Right lung (tissue), 5 donors: Measurements from ENCODE around the gene ZNF219. TPM values are rescaled to one million over a fixed set of nuclear protein-coding genes. Genes with fewer than 3 reads are reported as not detected.

ENCODE experiments used
- DNase-seq, 2 donors: peaks; one replicate each; pipeline ENCODE4 v3.0.0-alpha.2; 2013
- polyA plus RNA-seq, 5 donors: library from polyadenylated mRNA; unstranded; fragments of 120-200 nt; gene quantifications; one replicate each; pipeline versions ENCODE4 v1.2.1 to v1.2.3, GENCODE V29; 2013; ENCODE audit warnings: inconsistent platforms in 1 of 5, low replicate concordance in 1 of 5; ENCODE audit not compliant: insufficient read length in 5 of 5, insufficient read depth in 1 of 5

Gene ZNF219
- polyA plus RNA-seq, 5 donors = 28.2 to 49.2 (median 34.2) TPM

DNA sequence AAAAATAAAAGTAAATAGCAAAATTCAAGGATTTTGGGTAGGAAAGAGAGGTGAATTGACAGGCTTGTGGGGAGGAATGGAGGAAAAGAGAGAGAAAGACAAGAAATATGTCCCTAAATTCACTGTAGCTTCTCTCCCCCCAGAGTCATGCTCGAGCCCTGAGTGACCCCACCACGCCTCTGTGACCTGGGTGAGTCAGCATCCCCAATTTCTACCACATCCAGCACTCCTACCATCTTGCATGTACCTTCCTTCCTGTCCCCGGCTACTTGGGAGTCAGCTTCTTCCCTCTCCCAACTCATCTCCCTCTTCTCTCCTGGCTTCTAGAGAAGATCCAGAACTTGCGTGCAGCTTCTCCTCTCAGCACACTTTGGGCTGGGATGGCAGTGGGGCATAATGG is 9.8 kb downstream of the ZNF219 start:
- DNase-seq = no peak

DNA sequence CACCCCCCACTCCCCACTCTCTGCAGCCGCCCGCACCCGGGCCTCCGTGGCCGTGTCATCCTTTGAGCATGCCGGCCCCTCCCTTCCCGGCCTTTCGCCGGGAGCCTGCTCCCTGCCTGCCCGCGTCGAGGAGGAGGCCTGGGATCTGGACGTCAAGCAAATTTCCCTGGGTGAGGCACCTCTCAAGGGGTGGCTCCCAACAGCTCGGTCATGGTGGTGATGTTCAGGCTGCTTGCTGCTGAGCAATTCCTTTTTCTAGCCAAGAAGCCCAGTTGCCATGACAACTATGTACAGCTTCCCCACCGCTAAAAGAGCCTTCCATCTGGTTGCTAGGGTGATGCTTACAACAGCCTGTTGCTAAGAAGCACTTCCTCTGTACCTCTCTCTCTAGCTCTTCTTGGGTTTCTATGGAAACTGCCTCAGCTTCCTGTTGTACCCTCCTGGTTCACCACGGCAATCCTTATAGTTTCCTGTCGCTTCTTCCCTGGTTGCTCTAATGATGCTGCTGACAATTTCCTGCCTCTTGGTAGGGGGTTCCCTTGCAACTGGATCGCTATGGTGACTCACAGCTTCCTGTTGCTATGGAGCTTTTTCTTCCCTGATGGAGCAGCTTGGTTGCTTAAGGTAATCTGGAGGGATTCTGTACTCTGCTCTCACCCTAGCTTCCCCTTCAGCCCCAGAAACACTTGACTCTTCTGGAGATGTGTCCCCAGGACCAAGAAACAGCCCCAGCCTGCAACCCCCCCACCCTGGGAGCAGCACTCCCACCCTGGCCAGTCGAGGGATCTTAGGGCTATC is 11.0 kb downstream of the ZNF219 start:
- DNase-seq = no peak

DNA sequence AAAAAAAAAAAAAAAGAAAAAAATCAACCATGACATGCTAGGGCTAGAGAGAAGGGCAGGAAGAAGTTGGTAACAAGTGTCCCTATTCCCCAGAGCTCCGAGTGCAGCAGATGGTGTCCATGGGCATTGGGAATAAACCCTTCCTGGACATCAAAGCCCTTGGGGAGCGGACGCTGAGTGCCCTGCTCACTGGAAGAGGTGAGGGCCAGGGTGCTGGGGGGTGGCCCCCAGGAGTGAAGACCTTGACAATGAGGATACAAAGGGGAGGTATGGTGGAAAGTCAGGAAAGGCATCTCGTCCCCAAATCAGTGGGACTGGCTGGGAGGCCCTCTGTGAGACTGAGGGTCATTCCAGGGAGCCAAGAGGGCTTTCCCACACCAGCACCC is 11.6 kb downstream of the ZNF219 start:
- DNase-seq = no peak

DNA sequence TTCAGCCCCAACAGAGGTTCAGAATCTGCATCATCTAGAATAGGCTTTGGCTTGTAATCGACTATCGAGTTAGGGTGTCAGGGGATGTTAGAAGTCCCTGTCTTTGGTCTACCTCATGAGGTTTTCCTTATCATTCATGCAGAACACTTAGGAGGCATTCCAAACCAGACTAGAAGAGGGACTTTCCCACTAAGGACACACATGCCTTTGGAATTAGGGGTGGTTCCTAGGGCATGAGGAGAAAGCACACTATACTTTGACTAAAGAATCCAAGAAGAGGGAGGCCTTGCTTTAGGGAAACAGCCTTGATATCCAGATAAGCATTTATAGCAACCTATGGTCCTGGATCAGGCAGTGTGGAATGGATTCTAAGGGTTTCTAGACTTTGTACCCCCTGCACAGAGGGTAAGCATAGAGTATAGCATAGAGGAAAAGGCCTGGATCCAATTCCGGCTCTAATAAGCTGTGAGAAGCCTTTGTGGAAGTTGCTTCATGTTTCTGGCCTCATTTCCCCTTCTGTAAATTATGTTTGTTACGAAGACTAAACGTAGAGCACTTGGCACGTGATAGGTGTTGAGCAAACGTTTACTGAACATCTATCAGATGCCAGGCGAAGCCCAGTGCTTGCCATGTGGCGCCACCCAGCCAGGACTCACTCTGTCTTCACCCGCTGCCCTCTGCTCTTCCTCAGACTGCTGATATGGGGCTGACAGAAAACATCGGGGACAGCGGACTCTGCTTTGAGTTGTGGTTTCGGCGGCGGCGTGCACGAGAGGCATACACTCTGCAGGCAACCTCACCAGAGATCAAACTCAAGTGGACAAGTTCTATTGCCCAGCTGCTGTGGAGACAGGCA is 13.2 kb downstream of the ZNF219 start:
- DNase-seq = no peak

DNA sequence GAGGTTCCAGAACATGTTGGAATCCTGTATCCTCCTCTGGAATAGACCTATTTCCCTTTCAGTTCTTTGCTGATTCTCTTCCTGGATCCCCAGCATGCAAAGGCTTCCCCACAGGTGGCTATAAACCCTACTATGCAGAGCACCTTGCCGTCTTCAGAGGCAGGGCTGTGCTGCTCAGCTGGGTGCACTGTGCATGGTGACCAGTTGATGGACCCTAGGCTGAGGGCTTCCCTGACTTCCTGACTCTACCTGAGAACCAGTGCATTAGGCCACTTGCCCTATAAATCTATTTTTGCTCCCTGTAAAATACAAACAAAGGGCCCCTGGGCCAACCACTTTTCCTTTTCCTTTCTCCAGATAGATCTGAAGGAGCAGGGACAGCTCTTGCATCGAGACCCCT is 14.1 kb downstream of the ZNF219 start:
- DNase-seq = no peak

DNA sequence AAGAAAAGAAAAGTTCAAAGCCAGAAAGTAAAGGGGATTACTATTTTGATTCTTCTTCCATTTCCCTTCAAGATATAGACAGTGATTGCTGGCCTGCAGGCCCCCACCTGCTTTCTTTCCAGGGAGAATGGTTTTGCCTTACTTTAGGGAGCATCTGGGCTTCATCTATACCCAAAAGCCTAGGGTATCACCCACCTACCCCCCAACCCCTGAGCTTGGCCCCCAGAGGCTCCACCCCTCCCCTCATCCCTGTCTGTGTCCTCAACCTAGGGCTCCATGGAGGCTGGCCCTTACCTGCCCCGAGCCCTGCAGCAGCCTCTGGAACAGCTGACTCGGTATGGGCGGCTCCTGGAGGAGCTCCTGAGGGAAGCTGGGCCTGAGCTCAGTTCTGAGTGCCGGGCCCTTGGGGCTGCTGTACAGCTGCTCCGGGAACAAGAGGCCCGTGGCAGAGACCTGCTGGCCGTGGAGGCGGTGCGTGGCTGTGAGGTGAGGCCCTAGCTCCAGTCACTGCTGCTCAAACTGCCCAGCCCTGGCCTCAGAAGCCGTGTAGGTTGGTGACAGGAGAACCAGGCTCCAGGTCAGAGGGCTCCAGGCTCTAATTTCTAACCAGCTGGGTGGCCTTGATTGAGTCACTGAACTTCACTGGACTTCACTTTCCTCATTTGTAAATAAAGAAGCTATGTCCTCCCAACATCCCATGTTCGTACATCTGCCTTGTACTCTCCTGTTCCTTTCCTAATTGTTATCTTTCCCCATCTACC is 14.7 kb downstream of the ZNF219 start:
- DNase-seq = no peak

DNA sequence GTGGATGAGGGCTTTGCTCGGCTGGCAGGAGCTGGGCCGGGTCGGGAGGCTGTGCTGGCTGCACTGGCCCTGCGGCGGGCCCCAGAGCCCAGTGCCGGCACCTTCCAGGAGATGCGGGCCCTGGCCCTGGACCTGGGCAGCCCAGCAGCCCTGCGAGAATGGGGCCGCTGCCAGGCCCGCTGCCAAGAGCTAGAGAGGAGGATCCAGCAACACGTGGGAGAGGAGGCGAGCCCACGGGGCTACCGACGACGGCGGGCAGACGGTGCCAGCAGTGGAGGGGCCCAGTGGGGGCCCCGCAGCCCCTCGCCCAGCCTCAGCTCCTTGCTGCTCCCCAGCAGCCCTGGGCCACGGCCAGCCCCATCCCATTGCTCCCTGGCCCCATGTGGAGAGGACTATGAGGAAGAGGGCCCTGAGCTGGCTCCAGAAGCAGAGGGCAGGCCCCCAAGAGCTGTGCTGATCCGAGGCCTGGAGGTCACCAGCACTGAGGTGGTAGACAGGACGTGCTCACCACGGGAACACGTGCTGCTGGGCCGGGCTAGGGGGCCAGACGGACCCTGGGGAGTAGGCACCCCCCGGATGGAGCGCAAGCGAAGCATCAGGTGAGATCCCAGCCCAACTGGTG is 16.8 kb downstream of the ZNF219 start:
- DNase-seq = no peak

DNA sequence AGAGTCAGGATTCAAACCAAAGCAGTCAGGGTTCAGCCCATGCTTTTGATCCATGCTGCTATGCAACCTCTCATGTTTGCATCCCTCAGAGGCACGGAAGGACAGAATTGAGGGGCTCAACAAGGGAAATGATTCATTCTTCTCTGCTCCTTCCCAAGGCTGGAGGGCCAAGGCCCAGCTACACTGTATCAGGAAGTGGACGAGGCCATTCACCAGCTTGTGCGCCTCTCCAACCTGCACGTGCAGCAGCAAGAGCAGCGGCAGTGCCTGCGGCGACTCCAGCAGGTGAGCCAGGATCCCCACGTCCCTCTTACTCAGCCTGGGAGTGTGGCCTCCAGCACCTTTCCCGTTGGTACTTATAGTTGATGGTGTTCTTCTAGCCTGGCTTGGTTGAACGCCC is 19.7 kb downstream of the ZNF219 start:
- no peak for DNase-seq

DNA sequence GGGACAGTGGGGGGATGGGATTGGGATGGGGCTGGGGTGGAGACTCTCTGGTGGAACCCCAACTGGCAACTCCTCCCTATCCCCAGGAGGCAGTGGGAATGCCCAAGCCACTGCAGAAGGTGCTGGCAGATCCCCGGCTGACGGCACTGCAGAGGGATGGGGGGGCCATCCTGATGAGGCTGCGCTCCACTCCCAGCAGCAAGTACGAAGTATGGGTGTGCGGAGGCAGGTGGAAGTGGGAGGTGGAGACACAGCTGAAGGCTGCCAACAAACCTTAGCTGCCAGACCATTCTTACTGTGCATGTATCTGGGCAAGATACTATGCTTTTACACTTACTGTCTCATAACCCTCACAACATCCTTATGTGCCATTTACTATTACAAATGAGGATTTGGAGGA is 20.2 kb downstream of the ZNF219 start:
- no peak for DNase-seq

DNA sequence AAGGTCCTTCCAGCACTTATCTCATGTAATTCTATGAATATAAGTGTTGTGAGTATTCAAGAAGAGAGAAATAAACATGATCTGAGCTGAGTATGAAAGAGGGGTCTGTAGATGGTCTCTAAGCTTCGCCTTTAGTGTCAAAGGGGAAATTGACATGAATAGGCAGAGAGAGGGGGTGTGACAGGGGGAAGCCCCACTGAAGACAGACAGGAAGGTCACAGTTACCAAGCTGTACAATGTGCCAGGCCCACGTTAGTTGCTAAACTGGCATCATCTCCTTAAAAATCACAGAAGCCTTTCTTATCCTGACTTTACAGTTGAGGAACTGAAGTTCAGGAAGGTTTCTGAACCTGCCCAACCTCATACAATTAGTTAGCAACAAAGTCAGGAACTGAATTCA is 20.8 kb downstream of the ZNF219 start:
- DNase-seq = no peak

DNA sequence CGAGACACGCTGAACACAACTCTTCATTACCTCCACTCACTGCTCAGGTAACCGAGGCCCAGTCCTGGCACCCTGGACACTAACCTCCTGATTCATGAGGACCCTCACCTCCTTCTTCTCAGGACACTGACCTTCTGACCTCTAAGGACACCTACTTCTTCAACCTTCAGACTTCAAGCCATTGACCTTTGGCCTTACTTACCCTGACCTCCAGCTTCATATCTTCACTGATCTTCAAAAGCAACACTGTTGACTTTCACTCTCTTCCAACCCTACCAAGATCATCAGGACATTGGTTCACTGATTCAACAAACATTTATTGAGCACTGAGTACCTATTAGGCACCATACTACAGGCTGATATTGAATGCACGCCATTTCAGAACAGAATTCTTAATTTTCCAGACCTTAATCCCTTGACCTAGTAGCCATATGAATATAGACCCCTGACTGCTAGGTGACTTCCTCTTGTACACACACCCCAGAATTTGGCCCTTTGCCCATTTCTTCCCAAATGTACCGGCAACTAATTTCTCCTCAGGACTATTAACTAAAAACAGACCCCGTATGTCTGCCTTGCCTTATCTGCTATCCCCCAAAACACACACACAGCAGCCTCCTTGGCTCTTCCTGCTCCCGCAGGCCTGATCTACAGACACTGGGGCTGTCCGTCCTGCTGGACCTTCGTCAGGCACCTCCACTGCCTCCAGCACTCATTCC is 22.6 kb downstream of the ZNF219 start:
- DNase-seq = no peak

DNA sequence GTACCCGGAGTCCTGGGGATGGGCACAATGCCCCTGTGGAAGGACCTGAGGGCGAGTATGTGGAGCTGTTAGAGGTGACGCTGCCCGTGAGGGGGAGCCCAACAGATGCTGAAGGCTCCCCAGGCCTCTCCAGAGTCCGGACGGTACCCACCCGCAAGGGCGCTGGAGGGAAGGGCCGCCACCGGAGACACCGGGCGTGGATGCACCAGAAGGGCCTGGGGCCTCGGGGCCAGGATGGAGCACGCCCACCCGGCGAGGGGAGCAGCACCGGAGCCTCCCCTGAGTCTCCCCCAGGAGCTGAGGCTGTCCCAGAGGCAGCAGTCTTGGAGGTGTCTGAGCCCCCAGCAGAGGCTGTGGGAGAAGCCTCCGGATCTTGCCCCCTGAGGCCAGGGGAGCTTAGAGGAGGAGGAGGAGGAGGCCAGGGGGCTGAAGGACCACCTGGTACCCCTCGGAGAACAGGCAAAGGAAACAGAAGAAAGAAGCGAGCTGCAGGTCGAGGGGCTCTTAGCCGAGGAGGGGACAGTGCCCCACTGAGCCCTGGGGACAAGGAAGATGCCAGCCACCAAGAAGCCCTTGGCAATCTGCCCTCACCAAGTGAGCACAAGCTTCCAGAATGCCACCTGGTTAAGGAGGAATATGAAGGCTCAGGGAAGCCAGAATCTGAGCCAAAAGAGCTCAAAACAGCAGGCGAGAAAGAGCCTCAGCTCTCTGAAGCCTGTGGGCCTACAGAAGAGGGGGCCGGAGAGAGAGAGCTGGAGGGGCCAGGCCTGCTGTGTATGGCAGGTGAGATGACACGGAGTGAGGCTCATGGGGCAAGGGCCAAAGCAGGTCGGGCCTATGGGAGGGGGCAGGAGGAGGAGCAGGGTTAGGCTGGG is 23.8 kb downstream of the ZNF219 start:
- no peak for DNase-seq

DNA sequence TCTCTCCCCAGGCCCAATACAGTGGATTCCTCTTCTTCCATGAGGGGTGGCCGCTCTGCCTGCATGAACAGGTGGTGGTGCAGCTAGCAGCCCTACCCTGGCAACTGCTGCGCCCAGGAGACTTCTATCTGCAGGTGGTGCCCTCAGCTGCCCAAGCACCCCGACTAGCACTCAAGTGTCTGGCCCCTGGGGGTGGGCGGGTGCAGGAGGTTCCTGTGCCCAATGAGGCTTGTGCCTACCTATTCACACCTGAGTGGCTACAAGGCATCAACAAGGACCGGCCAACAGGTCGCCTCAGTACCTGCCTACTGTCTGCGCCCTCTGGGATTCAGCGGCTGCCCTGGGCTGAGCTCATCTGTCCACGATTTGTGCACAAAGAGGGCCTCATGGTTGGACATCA is 24.5 kb downstream of the ZNF219 start:
- DNase-seq = no peak

DNA sequence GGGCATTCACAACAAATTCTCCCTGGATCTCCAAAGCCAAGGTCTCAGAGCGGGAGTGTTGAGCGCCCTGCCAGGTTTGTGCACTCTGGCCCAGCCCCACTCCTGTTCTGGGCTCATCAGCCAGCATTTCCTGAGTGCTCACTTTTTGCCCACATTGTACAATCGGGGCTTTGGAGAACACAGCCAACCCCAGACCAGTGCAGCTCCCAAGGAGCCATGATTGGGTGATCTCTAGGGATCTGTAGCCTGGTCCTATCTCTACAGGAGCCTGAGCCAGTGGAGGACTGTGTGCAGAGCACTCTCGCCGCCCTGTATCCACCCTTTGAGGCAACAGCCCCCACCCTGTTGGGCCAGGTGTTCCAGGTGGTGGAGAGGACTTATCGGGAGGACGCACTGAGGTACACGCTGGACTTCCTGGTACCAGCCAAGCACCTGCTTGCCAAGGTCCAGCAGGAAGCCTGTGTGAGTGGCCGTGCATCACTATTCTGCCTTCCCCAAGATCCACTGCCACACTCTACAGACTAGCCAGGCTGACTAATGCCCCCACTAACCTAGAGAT is 25.6 kb downstream of the ZNF219 start:
- DNase-seq = no peak

DNA sequence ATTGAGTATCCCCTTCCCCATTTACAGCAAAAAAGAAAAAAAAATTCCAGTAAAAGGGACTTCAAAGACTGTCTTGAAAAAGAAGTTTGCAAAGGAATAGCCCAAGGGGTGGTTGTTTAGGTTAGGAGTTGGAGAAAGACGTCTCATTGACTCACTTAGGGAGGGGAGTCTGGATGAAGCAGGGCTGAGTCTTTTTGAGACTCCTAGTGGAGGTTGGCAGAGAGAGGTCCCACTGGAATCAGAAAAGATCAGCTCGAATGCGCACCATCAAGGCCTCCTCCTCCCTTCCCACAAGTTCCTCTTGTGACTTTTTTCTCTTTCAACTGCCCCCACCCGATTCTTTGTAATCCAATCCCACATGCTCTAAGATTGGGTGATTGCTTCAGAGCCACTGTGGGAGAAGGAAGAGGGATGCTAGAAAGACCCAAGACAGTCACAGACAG is 26.4 kb downstream of the ZNF219 start:
- peak in 1 of 2 donors; percentile 23 for DNase-seq

DNA sequence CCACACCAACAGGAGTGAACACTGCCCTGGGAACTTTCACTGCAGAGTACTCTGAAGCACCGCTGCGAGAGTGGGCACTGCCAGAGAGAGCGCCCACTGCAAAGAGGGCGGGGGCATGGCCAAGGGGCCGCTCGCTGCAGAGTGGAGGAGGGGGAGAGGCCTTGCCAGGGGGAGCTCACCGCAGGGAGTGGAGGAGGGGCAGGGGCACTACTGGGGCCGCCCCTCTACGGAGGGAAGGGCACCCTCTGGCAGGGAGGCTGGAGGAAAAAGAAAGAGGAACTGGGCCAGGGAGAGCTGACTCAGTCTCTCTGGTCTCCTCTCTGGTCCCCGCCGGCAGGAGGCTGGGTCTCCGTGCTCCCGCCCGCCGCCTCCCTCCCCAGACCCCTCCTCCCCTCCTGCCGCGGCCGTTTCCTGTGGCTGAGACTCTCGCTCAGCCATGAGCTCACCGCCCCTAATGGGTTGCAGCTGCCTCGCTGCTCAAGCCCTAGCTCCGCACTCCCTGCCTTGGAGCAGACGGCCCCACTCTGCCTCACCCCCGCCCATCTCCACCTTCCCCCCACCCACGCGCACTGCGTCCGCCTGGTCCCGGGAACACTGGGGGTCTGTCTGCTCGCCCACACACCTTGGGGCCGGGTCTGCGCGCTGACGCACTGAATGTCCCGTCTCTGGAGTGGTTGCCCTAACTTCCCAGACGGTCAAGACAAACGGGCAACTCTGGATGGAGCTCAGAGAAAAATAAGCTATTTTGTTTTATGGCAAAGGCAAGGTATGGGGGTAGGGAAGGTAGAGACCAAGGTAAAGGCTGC is 27.0 kb downstream of the ZNF219 start:
- peak; percentile 91 for DNase-seq

DNA sequence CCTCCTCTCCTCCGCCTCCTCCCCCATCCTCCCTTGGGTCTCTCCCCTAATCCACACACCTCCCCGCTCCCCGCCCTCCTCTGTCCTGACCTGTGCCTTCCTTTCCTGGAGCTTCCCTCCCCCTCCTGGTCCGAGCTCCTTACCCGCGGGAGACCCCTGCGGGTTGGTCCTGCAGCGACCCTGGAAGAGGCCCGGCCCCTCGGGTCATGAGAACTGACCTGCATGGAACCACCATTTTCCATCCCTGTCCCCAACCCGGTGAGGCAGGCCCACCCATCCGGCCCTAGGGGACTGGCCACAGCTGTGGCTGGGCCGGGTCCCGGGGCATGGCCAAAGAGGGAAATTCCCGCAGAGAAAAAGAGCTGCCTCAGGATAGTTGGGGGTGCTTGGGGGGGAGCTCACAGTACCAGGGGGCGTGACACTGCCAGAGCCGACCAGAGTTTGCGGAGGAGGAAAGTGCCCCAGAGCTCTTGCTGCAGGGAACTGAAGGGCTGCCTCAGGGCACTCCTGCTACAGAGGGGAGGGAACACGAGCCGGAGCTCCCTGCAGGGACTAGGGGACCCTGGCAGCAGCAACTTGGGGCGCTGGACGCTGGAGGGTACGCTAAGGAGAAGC is 27.7 kb downstream of the ZNF219 start:
- peak; percentile 51 to 59 for DNase-seq

DNA sequence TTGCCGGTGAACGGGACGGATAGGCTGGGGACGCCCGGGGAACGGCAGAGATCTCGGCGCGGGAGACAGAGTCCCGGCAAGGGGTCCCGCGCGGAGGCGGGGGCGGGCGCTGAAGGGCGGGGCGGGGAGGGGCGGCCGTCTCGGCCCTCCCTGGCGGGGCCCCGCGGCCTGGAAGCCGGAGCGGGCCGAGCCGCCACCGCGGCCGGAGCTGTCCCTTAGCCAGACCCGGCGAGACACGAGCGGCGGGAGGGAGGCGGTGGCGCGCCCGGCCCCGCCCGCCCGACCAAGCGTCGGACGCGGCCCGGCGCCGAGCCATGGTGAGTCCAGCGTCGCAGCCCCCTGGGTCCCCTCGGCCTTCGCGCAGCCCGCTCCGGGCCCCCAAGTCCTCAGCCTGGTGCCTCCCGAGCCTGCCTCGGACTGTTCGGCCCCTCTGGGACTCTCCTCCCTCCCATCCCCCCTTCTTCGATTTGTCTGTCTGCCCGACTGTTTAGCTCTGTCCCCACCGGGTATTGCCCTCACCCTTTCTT is 28.3 kb downstream of the ZNF219 start, which contains the start of gene ARHGEF40:
TSS of gene ARHGEF40 (plus strand) at position 222 of the 527 bp plus-strand sequence. CDS start at position 315, 93 bp downstream.
- peak; percentile 64 to 75 for DNase-seq
